ENCODE results near the gene EXD3.

- TF ChIP-seq POLR2A (IDR thresholded peaks at IDR 0.05; ENCODE audit: low read depth) (no peak), CTCF (IDR thresholded peaks at IDR 0.05) (no peak)
Measured at GRCh38 chr9:137297966-137298365, 125.0 kb downstream of the EXD3 start.

Data from esophagus muscularis mucosa (tissue), 3 donors.